GM19193 (cell line): ENCODE results near the gene PCDH1.

Source experiments
- POLR2A ChIP-seq: IDR thresholded peaks from 4 replicates; pipeline ENCODE4 v1.6.1; 2011; ENCODE audit not compliant: insufficient read depth, insufficient read length; ENCODE audit errors: extremely low read depth

PCDH1 gene

DNA sequence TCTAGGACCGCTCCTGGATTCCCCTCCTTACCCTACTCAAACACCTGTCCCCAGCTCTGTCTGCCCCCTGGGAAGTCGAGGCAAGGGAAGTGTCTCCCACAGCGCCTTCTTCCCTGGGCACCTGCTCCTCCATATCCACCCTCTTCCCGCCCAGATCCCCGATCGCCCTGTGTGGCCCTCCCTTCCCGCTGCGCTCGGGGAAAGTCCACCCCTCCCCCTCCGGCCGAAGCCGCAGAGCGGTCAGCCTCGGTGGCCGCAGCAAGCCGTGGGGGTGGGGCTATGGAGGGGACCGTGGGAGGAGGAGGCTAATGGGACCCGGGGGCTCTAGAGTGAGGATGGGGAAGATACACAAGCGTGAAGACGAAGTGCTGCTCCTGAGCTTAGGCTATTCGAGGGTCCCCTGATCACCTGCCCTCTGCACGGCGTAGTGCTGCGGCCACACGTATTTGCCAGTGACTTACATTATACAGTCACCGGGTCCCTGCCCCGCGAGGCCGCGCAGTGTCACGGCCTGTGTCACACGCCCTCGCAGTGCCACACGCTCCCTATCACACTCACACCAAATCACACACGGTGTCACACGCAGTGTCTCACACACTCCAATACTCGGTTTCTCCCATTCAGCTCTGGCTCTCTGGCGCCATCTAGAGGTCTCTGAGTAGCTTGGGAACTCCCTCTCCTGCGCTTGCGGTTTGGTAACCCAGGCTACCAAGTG is 658 bp upstream of the PCDH1 start:
- TF ChIP-seq POLR2A, result no peak

GRCh38 chr5:141877356-141878185 is 639 bp downstream of the PCDH1 start:
- no peak for TF ChIP-seq POLR2A

DNA sequence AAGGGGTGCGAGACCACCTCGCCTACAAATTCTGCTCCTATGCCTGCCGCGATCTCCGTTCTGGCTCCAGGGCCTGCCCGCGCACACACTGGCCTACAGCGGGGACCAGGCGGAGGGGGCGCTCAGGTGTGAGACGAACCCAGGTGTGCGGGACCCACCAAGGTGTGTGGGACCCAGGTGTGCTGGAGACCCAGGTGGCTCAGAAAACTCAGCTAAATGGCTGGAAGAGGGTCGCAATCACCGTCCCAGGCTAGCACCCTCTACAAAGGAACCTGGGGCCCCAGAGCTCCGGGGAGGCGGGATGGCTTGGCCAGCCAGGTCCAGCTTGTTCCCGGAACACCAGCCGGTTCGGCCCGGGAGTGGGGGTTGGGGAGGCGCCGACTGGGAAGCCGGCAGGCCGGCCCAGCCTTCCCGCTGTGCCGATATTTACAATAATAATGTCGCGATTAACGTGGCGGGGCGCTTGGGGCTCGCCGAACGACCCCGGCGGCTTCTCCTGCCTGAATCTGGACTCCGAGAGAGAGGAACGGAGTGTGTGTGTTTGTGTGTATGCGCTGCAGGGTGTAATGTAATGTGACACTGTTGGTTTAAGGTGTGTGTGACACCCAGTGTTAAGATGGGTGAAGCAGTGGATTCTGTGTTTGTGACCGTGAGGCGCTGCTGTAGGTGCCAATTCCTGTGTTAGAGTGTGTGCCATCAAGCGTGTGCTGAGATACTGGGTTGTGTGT is 1.4 kb downstream of the PCDH1 start:
- TF ChIP-seq POLR2A, result no peak

GRCh38 chr5:141875795-141876627 is 2.2 kb downstream of the PCDH1 start:
- no peak for TF ChIP-seq POLR2A

- TF ChIP-seq POLR2A, result no peak
Observed at GRCh38 chr5:141875022-141875740, 3.0 kb downstream of the PCDH1 start.

GRCh38 chr5:141874262-141874964 is 3.8 kb downstream of the PCDH1 start:
- no peak for TF ChIP-seq POLR2A

DNA sequence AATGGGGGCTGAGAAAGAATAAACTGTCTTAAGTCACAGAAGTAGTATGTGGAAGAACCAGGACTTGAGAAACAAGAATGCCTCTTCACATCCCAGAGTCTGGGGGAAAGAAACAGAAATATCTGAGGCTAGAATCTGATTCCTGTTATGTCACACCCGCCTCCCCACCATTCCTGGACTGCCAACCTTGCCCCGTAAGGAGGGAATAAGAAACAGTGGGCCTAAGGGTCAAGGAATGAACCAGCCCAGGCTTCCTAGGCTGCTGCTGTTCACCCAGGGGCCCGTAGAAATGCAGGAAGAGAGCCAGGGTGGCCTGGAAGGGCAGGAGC is 4.3 kb downstream of the PCDH1 start:
- TF ChIP-seq POLR2A, result no peak

GRCh38 chr5:141872496-141873356 is 5.5 kb downstream of the PCDH1 start:
- TF ChIP-seq POLR2A, result no peak

GRCh38 chr5:141871870-141872269 is 6.3 kb downstream of the PCDH1 start:
- no peak for TF ChIP-seq POLR2A

DNA sequence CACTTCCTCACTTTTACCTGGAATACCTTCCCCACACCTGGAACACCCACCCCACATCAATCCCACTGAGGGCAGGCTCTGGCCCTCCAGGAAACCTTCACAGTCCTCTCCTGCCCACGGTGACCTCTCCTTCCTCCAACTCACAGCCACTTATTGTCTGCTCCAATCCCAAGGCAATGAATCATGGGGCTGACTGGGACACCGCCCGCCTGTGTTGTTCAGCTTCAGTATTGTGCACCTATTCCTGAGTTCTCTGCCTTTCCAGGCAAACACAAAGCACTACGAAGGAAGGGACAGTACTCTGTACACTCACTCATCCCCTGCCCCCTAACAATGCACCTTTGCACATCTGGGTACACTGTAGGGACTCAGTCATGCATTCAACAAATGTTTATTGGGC is 7.3 kb downstream of the PCDH1 start:
- no peak for TF ChIP-seq POLR2A

- TF ChIP-seq POLR2A, result no peak
Observed at GRCh38 chr5:141870228-141870627, 8.0 kb downstream of the PCDH1 start.

DNA sequence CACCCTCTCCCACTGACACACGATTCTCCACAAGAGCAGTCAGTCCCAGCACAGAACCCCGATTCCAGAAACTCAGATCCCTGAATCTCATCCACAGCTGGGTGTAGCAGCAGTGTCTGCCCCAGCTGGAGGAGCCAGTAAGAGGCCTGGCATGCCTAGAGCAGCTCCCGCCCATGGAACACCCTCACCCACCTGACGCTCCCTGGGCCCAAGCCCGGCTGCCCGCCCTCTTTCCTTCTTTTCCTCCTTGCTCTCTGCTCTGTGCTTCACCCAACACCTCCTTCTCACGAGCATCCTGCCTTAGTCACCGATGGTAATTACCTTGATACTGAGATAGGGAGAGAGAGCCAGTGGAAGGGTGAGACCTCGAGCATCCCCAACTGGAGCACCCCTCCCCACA is 8.7 kb downstream of the PCDH1 start:
- TF ChIP-seq POLR2A, result no peak

- TF ChIP-seq POLR2A, result no peak
Observed at GRCh38 chr5:141869040-141869439, 9.2 kb downstream of the PCDH1 start.

GRCh38 chr5:141868541-141868940 is 9.7 kb downstream of the PCDH1 start:
- TF ChIP-seq POLR2A, result no peak
